ENCODE measurements around the gene UQCRH.

Gene UQCRH

GRCh38 chr1:46303038-46303871, at the start of gene UQCRH, which contains the start of gene LRRC41:
TSS of gene UQCRH (plus strand) at chr1:46303698. CDS start at chr1:46303767, 69 bp downstream.
TSS of gene LRRC41 (minus strand) at chr1:46303616. CDS start at chr1:46303322, 294 bp downstream.
- DNase-seq (ENCODE audit: low read depth), result peak; percentile 86

GRCh38 chr1:46254668-46255067, 48.8 kb upstream of the UQCRH start:
- no peak for DNase-seq (ENCODE audit: low read depth)

GRCh38 chr1:46256523-46256922, 47.0 kb upstream of the UQCRH start:
- DNase-seq (ENCODE audit: low read depth), result no peak

GRCh38 chr1:46262508-46262907, 41.0 kb upstream of the UQCRH start:
- DNase-seq (ENCODE audit: low read depth), result no peak

GRCh38 chr1:46263146-46263545, 40.4 kb upstream of the UQCRH start:
- DNase-seq (ENCODE audit: low read depth), result no peak

- DNase-seq (ENCODE audit: low read depth), result no peak
These were observed 34.9 kb upstream of the UQCRH start for GRCh38 chr1:46268578-46268977.

- DNase-seq (ENCODE audit: low read depth), result no peak
These were observed 29.1 kb upstream of the UQCRH start for GRCh38 chr1:46274225-46275029.

- DNase-seq (ENCODE audit: low read depth), result no peak
These were observed 28.5 kb upstream of the UQCRH start for GRCh38 chr1:46275030-46275337.

- DNase-seq (ENCODE audit: low read depth), result no peak
These were observed 25.7 kb upstream of the UQCRH start for GRCh38 chr1:46277658-46278373.

GRCh38 chr1:46278807-46279206, 24.7 kb upstream of the UQCRH start:
- no peak for DNase-seq (ENCODE audit: low read depth)

- no peak for DNase-seq (ENCODE audit: low read depth)
These were observed 23.4 kb upstream of the UQCRH start for GRCh38 chr1:46280092-46280491.

- DNase-seq (ENCODE audit: low read depth), result no peak
These were observed 22.5 kb upstream of the UQCRH start for GRCh38 chr1:46281021-46281420.

GRCh38 chr1:46284058-46284457, 19.4 kb upstream of the UQCRH start:
- DNase-seq (ENCODE audit: low read depth), result no peak

GRCh38 chr1:46284597-46285564, 18.6 kb upstream of the UQCRH start:
- DNase-seq (ENCODE audit: low read depth), result no peak

GRCh38 chr1:46285730-46286477, 17.6 kb upstream of the UQCRH start:
- peak; percentile 7 for DNase-seq (ENCODE audit: low read depth)

GRCh38 chr1:46288485-46289133, 14.9 kb upstream of the UQCRH start:
- DNase-seq (ENCODE audit: low read depth), result no peak

- DNase-seq (ENCODE audit: low read depth), result no peak
These were observed 14.4 kb upstream of the UQCRH start for GRCh38 chr1:46289134-46289494.

- no peak for DNase-seq (ENCODE audit: low read depth)
These were observed 13.5 kb upstream of the UQCRH start for GRCh38 chr1:46289976-46290375.

- DNase-seq (ENCODE audit: low read depth), result no peak
These were observed 8.2 kb upstream of the UQCRH start for GRCh38 chr1:46295306-46295705.

- DNase-seq (ENCODE audit: low read depth), result no peak
These were observed 5.1 kb upstream of the UQCRH start for GRCh38 chr1:46298387-46298786.

Measured in stimulated activated CD8-positive, alpha-beta memory T cell treated with anti-CD3 and anti-CD28 coated beads, Interleukin-4, amount 100 ng/mL, for 24 hours (primary cell).